ENCODE measurements around the gene SLF2.

Gene SLF2

GRCh38 chr10:101003639-101004206 is 91.0 kb downstream of the SLF2 start:
- DNase-seq = no peak

GRCh38 chr10:101005361-101005760 is 92.6 kb downstream of the SLF2 start:
- no peak for DNase-seq

GRCh38 chr10:101005869-101006567 is 93.3 kb downstream of the SLF2 start:
- no peak for DNase-seq

GRCh38 chr10:101006593-101007098 is 93.9 kb downstream of the SLF2 start:
- DNase-seq = no peak

GRCh38 chr10:101007099-101007711 is 94.4 kb downstream of the SLF2 start:
- DNase-seq = no peak

GRCh38 chr10:101007915-101008822 is 95.4 kb downstream of the SLF2 start:
- no peak for DNase-seq

- no peak for DNase-seq
Observed at GRCh38 chr10:101008823-101009423, 96.2 kb downstream of the SLF2 start.

- DNase-seq = no peak
Observed at GRCh38 chr10:101010329-101010728, 97.6 kb downstream of the SLF2 start.

- DNase-seq = peak; percentile 46
Observed at GRCh38 chr10:101011517-101012423, 99.0 kb downstream of the SLF2 start.

- DNase-seq = peak; percentile 96
Observed at GRCh38 chr10:101012525-101013364, 100.0 kb downstream of the SLF2 start.

GRCh38 chr10:101013365-101013825 is 100.6 kb downstream of the SLF2 start:
- no peak for DNase-seq

- DNase-seq = peak; percentile 72
Observed at GRCh38 chr10:101014230-101014884, 101.6 kb downstream of the SLF2 start.
